Left colon (tissue), 2 donors: ENCODE measurements around the gene MYNN. TPM values are rescaled to one million over a fixed set of nuclear protein-coding genes. Genes with fewer than 3 reads are reported as not detected.
A peak's percentile ranks its signal among the peaks of the same experiment; 100 is the strongest.

ENCODE experiments used
- ATAC-seq: fragments of 200-7000 bp; cut with Tn5 transposase; one replicate; pipeline ENCODE4 v1.9.1; 2020; ENCODE audit warnings: mild to moderate bottlenecking, moderate library complexity
- DNase-seq, 2 donors: peaks; one replicate each; pipeline ENCODE4 v3.0.0-alpha.2; 2020
- intact Hi-C, 2 donors: fragments of 100-400 bp; cut with DNase I in 1 of 2; cut with micrococcal nuclease in 1 of 2; formaldehyde crosslinking; loops; one replicate each; pipeline versions ENCODE4 v1.11.2 to v1.14.0; 2022; cut with DNase I, micrococcal nuclease
- total RNA-seq, 2 donors: library from RNA; stranded (reverse); fragmentation: NEBNext Ultra II Directional; extraction: Animal tissue kit (Norgen Biotek cat#: 25700); gene quantifications; one replicate each; pipeline ENCODE4 v1.2.1, GENCODE V29; 2021
- donor health status: DM: no; HTN: no; CAD: no.
- donor health status: DM: yes; HTN: yes; CAD: no.

The MYNN gene
- total RNA-seq, 2 donors from 2014 or later: 10.3 to 12.0 TPM

DNA sequence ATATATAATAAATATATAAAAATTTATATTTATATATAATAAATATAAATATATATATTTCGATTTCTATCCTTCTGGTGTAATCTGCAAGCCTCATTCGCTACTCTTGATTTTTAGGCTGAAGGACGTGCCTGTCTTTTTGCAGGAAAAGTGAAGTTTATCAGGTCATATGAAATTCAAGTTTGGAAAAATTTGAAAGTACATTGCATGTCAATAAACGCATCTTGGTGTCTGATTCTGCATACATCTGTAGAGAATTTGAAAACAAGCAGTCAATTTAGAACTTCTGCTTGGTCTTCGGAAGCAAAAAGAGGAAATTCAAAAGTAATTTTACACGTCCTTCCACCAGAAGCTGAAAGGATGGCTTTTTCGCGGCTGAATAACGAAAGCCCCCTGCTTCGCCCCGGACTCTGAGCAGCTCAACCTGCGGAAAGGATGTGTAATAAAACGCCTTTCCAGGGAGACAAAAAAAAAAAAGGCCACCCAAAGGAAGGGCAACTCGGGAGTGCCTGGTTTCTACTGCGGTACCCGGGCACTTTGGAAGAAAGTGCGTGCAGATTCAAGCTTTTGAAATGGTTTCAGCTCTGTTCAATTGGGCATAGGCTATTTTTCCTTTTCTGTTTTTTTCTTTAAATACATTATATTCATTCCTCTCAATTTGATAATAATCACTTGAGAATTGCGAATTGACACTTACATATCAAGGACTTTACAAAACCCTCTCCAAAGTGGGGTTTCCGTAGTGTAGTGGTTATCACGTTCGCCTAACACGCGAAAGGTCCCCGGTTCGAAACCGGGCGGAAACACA is 1.5 kb upstream of the MYNN start:
- intact Hi-C loops: no loop called here
- ATAC-seq (peak; percentile 21), DNase-seq (peak in 1 of 2 donors; percentile 56)

- ATAC-seq (peak; percentile 48), DNase-seq (peak; percentile 76 to 77)
- intact Hi-C loops: no loop called here
Measured at GRCh38 chr3:169772305-169772896, 795 bp upstream of the MYNN start.

- intact Hi-C loops: no loop called here
- no peak for ATAC-seq
- no peak for DNase-seq
Measured at GRCh38 chr3:169774186-169774585, 990 bp downstream of the MYNN start.

DNA sequence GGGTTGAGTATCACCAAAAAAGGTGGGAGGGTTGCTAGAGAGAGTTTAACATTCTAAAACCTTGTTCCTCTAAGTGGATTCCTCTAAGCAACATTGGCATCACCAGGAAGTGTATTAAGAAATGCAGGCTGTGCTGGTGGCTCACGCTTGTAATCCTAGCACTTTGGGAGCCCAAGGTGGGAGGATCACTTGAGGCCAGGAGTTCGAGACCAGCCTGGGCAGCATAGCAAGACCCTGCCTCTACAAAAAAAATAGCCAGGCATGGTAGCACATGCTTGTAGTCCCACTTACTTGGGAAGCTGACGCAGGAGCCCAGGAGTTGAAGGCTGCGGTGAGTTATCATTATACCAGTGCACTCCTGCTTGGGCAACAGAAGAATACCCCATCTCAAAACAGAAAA is 4.6 kb downstream of the MYNN start:
- intact Hi-C loops: no loop called here
- ATAC-seq (no peak), DNase-seq (no peak)

DNA sequence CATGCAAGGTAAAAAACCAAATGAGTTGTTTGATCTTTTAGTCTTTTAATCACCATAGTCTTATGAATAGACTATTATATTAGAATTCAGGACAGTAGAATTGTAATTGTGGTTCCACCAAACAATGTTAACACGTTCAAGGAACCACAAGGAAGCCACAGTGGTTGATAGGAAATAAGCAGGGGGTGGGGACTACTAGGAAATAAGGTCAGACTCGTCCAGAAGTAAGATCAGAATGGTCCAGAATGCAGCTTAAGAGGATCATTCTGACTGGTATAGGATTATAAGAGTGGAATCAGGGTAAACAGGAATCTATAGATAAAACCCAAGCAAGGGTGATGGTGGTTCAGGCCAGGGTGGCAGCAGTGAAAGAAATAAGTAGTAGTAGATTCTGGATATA is 7.5 kb downstream of the MYNN start:
- intact Hi-C loops: no loop called here
- DNase-seq (no peak), ATAC-seq (no peak)

GRCh38 chr3:169781209-169781855 is 8.1 kb downstream of the MYNN start:
- DNase-seq (no peak), ATAC-seq (peak; percentile 67)
- intact Hi-C loops: no loop called here

- intact Hi-C loops: no loop called here
- DNase-seq: no peak
Measured at GRCh38 chr3:169787120-169787519, 13.9 kb downstream of the MYNN start.

GRCh38 chr3:169787791-169788190 is 14.6 kb downstream of the MYNN start:
- ATAC-seq: no peak
- intact Hi-C loops: no loop called here
- DNase-seq: no peak

More at GRCh38 chr3:169787120-169787519, 13.9 kb downstream of the MYNN start:
- no peak for ATAC-seq

GRCh38 chr3:169790219-169790618 is 17.0 kb downstream of the MYNN start:
- intact Hi-C loops: no loop called here
- no peak for ATAC-seq
- no peak for DNase-seq

DNA sequence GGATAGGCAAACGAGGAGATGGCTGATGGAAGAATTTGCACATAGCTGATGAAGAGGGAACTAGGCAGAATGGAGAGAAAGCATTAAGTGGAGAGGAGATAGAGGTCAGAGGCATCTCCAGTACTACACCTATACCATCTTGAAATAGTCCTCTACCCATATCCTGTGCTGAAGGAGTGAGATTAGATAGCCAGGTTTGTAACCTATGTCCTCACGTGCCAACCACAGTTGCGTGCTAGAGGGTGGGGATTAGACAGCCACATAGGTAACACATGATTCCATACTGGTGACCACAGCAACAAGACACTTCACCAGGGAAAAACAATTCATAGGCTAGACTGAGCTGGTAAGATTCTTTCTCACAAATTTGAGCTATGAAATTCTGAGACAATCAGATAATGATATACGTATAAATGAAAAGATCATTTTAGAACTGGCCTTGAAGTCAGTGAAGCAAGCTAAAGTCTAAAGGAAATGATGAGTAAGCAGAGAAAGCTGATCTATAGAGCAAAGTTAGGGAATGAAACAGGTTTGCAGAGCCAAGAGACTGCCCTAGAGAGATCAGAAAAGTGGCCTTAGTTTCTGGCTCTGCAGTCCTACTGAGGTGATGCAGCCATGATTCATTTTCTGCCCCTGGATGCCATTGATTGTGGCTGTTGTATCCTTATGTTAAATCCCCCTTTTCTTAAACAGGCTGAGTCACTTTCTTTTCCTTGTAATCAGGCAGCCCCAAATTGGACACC is 17.7 kb downstream of the MYNN start:
- DNase-seq (no peak), ATAC-seq (no peak)
- intact Hi-C loops: no loop called here

- ATAC-seq (peak; percentile 19), DNase-seq (no peak)
- intact Hi-C loops: no loop called here
Measured at GRCh38 chr3:169792359-169792758, 19.2 kb downstream of the MYNN start.

DNA sequence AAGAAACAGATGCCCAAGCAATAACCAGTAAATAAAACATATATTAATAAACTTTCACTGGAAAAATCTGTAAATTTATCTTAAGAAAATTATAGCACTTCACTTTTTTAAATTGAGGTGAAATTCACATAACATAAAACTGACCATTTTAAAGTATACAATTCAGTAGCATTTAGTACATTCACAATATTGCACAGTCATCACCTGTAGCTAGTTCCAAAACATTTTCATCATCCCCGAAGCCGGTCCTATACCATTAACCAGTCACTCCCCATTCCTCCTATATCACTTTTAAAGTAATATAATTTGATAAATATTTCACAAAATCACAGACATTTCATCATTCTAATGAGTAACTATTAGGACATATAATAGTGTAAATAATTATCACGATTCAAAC is 31.5 kb downstream of the MYNN start:
- intact Hi-C loops: no loop called here
- DNase-seq: no peak
- ATAC-seq: no peak

DNA sequence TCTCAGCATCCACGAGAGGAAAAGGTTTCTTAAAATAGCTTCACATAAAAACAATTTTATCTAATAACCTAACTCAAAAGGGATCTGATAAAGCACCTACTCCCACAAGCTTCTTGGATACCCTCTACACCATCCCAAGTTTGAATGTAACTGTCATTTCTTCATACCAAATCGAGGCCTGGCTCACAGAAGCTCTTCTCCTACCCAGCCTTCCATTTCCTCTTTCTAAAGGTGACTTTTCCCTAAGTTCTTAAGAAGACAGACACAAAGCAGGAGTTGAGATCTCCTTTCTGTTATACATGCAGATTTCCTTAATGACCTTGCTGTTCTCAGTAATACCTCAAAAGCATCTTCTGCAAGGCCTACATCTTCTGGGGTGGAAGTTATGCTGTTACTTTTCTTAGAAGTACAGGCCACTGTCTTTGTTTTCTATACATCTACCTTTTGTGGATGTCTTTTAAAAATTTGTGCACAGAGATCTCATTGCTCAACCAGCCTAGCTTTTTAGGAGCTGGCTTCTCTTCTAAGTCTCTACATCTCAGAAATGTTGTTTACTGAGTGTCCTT is 36.1 kb downstream of the MYNN start:
- no peak for ATAC-seq
- no peak for DNase-seq
- intact Hi-C loops: no loop called here

- ATAC-seq: peak; percentile 39
- peak in 1 of 2 donors; percentile 26 for DNase-seq
- intact Hi-C loops: no loop called here
Measured at GRCh38 chr3:169811631-169812331, 38.6 kb downstream of the MYNN start.

GRCh38 chr3:169812332-169813235 is 39.4 kb downstream of the MYNN start, which contains the start of the genes LRRC34 and LRRIQ4:
Gene LRRC34 (minus strand): TSS chr3:169812904. CDS start chr3:169812548, 356 bp downstream.
Gene LRRIQ4 (plus strand): TSS chr3:169812870. CDS start chr3:169821922, 9,052 bp downstream.
- intact Hi-C loops: no loop called here
- DNase-seq (peak; percentile 84), ATAC-seq (peak; percentile 88)

DNA sequence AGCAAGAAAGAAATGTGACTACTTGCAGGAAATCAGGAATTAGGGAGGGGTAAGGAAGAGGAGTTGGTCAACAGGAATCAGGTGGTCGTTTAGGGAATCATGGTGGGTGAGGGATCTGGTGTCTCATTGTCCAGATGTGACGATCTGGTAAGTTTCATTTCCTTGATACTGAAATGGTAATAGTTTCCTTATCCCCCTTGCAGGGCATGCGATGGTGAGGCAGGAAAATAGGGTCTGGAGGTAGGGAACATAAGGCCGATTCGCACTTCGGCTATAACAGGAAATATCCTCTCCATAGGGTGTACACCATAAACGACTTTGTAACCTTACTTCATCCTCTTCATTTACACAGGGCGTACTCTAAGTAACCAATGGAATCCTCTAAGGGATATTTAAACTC is 40.1 kb downstream of the MYNN start:
- ATAC-seq (no peak), DNase-seq (no peak)
- intact Hi-C loops: no loop called here

DNA sequence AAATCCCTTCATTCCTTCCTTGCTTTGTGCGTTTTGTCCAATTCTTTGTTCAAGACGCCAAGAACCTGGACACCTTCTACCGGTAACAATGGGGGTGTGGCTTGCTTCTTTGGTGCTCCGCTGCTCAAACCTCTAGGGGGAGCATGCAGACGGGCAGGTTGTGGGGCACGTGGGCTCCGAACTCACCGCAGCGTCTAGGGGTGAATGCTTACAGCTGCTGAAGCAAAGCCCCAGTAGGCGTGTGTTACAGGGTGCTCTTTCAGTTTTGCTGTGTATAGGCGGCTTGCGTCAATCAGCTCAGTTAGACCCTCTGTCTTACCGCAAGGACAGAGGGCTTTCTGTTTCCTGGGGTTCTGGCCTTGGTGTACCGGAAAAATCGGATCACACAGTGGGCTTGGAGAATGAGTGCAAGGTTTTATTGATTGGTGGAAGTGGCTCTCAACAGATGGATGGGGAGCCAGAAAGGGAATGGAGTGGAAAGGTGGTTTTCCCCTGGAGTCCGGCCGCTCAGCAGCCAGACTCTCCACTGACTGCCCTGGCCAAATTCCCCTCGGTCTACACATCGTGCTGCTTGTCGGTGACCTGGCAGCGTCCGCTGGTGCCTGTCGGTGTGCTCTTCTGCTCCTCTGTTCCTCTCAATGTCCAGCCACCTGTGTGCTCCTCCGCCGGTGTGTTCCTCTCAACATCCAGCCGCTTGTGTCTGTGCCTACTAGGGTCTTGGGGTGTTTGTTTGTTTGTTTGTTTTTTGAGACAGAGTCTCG is 40.7 kb downstream of the MYNN start:
- intact Hi-C loops: no loop called here
- DNase-seq (peak; percentile 60 to 68), ATAC-seq (peak; percentile 72)
